ENCODE results near the gene PNPLA7.

Gene PNPLA7

GRCh38 chr9:137509198-137509597, 41.0 kb downstream of the PNPLA7 start:
- TF ChIP-seq CTCF (conservative IDR thresholded peaks at IDR 0.05; ENCODE audit: low read depth) = no peak
- CTCF ChIA-PET = interaction anchor here (0.6 to 1.6 kb wide), 5 partner anchors 16 to 214 kb away, joined by 3 to 8 read pairs (median 3); no protein-coding TSS in a partner anchor
- POLR2A ChIA-PET (ENCODE audit: low non-redundant PET) = interaction anchor here (0.6 kb wide), 1 partner anchor 207 kb away, joined by 3 read pairs; the partner anchor contains the start of gene NRARP
- no peak overlapping the region for H3K27ac ChIP-seq
- DNase-seq (ENCODE audit: low spot score) = no peak

GRCh38 chr9:137506702-137507171, 43.5 kb downstream of the PNPLA7 start:
- no peak for DNase-seq (ENCODE audit: low spot score)
- no peak for TF ChIP-seq CTCF (conservative IDR thresholded peaks at IDR 0.05; ENCODE audit: low read depth)
- POLR2A ChIA-PET (ENCODE audit: low non-redundant PET) = interaction anchor here (0.6 kb wide), 1 partner anchor 89 kb away, joined by 4 read pairs; no protein-coding TSS in a partner anchor
- CTCF ChIA-PET = interaction anchor here (0.6 to 1.4 kb wide), 4 partner anchors 16 to 370 kb away, joined by 3 read pairs; partner anchors contain the start of gene TPRN
- H3K27ac ChIP-seq = no peak overlapping the region

GRCh38 chr9:137506274-137506673, 43.9 kb downstream of the PNPLA7 start:
- DNase-seq (ENCODE audit: low spot score) = peak; percentile 80
- ChIA-PET CTCF (interaction anchor here (0.7 to 1.4 kb wide), 4 partner anchors 15 to 835 kb away, joined by 3 read pairs; no protein-coding TSS in a partner anchor), POLR2A (ENCODE audit: low non-redundant PET) (no interaction called here)
- 0 out of 2 replicates have a peak, but pooled peaks have one; percentile 10 for TF ChIP-seq CTCF (conservative IDR thresholded peaks at IDR 0.05; ENCODE audit: low read depth)
- H3K27ac ChIP-seq = no peak overlapping the region

- ChIA-PET CTCF (interaction anchor here (0.6 to 1.4 kb wide), 4 partner anchors 14 to 834 kb away, joined by 3 to 4 read pairs (median 3); no protein-coding TSS in a partner anchor), POLR2A (ENCODE audit: low non-redundant PET) (no interaction called here)
- DNase-seq (ENCODE audit: low spot score) = no peak
- H3K27ac ChIP-seq = no peak overlapping the region
- no peak for TF ChIP-seq CTCF (conservative IDR thresholded peaks at IDR 0.05; ENCODE audit: low read depth)
These were observed 44.6 kb downstream of the PNPLA7 start for GRCh38 chr9:137505421-137506140.

GRCh38 chr9:137504432-137504777, 45.8 kb downstream of the PNPLA7 start:
- no peak for DNase-seq (ENCODE audit: low spot score)
- POLR2A ChIA-PET (ENCODE audit: low non-redundant PET) = no interaction called here
- CTCF ChIA-PET = interaction anchor here (0.7 kb wide), 1 partner anchor 202 kb away, joined by 3 read pairs; the partner anchor contains the start of gene NRARP

More at GRCh38 chr9:137504432-137504777, 45.8 kb downstream of the PNPLA7 start:
- no peak overlapping the region for H3K27ac ChIP-seq
- TF ChIP-seq CTCF (conservative IDR thresholded peaks at IDR 0.05; ENCODE audit: low read depth) = no peak

All from RWPE1 (cell line).